H1 (cell line): ENCODE data around the gene SLC35B2. TPM values are rescaled to one million over a fixed set of nuclear protein-coding genes. Genes with fewer than 3 reads are reported as not detected.
A peak's percentile ranks its signal among the peaks of the same experiment; 100 is the strongest.

Source experiments
- BCL11A ChIP-seq, 2 experiments: IDR thresholded peaks; one replicate each; pipeline ENCODE4 v1.6.1; 2011; ENCODE audit warnings: low read depth in 2 of 2, low read length in 2 of 2, mild to moderate bottlenecking in 2 of 2
- BRCA1 ChIP-seq: IDR thresholded peaks from 2 replicates; pipeline ENCODE4 v1.6.1; 2012; ENCODE audit warnings: low read depth, low read length, improper control_type of control experiment
- CBX8 ChIP-seq: fragments of 300-800, 300-1000 bp; sonication (generic); IDR thresholded peaks from 2 replicates; pipeline ENCODE4 v1.7.1; 2016; ENCODE audit warnings: low read depth, low read length, borderline replicate concordance
- GABPA ChIP-seq: IDR thresholded peaks from 2 replicates; pipeline ENCODE4 v1.6.1; 2011; ENCODE audit warnings: mild to moderate bottlenecking, low read length, moderate library complexity, borderline replicate concordance; ENCODE audit not compliant: insufficient read depth
- HDAC6 ChIP-seq: IDR thresholded peaks from one replicate; pipeline ENCODE4 v1.7.1; 2012; ENCODE audit warnings: low read depth, mild to moderate bottlenecking, inconsistent platforms, low read length, moderate library complexity
- RFX5 ChIP-seq: IDR thresholded peaks from 2 replicates; pipeline ENCODE4 v1.6.1; 2011; ENCODE audit warnings: low read depth, low read length, improper control_type of control experiment, borderline replicate concordance
- TAF7 ChIP-seq: optimal IDR thresholded peaks from 2 replicates; pipeline ENCODE3; 2011; ENCODE audit warnings: low read depth, mild to moderate bottlenecking, inconsistent platforms, low read length, moderate library complexity, borderline replicate concordance
- TCF12 ChIP-seq: IDR thresholded peaks from 2 replicates; pipeline ENCODE4 v1.6.1; 2011; ENCODE audit warnings: low read depth, mild to moderate bottlenecking, low read length
- polyA plus RNA-seq, 7 experiments: library from polyadenylated mRNA; depleted of rRNA in 3 of 7; stranded (reverse) in 5 of 7; unstranded in 2 of 7; fragments of >200 nt in 5 of 7; fragments of 200-250 nt in 2 of 7; gene quantifications; 1 replicate in 5 of 7; 2 replicates in 1 of 7; 4 replicates in 1 of 7; pipeline versions ENCODE4 v1.2.1 to v1.2.3, GENCODE V29; 2011 to 2013; ENCODE audit warnings: missing spikeins in 2 of 7, mixed read lengths in 2 of 7
- total RNA-seq: library from RNA; stranded (reverse); fragmentation: NEBNext Ultra II Directional; extraction: Animal tissue kit (Norgen Biotek cat#: 25700); gene quantifications from 2 replicates; pipeline ENCODE4 v1.2.1, GENCODE V29; 2021
- TF ChIP-seq, protein P1 (sequence below): fragments of 300-600 bp; sonication (generic); IDR thresholded peaks from 2 replicates; pipeline ENCODE4 v1.7.1; 2012; ENCODE audit warnings: low read length, moderate library complexity, mild to moderate bottlenecking, inconsistent platforms; ENCODE audit not compliant: insufficient replicate concordance
- TF ChIP-seq, protein P2 (sequence below): IDR thresholded peaks from 2 replicates; pipeline ENCODE4 v1.6.1; 2012; ENCODE audit warnings: inconsistent platforms

The SLC35B2 gene
- total and polyA plus RNA-seq, 2 of the 8 experiments (the other 6 are each of a cell fraction or from before 2014, with no cell fraction given) = 29.5 to 65.0 TPM

DNA sequence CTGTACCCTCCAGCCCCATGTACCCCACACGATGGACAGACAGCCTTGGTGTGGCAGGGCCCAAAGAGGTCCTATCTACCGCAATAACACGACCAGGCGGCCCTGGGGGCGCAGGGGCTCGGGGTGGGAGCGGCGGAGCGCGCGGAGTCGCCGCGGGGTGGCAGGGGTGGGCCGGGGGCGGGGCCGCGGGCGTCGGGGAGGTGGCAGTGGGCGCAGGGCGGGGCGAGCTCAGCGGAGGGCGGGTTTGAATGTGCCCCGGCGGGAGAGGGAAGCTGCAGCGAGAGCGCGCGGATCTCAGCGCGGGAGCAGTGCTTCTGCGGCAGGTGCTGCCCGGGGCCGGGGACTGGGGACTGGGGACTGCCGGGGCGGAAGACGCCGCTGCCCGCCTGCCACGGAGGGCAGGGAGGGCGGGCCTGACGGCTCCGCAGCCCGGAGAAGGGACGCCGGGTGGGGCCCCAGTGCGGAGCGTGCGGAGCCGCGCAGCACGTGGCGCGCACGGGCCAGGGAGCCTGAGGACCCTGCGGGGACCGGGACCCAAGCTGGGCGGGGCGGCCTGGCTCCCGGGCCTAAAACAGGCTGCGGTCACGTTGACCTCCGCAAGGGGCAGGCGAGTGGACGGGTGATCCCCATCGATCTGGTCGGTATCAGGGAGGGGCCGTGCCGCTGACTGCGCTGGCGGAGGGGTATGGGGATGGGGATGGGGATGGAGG, 33.9 kb downstream of the SLC35B2 start, which contains the start of gene SLC29A1 (continued):
- TF ChIP-seq, protein P1, sequence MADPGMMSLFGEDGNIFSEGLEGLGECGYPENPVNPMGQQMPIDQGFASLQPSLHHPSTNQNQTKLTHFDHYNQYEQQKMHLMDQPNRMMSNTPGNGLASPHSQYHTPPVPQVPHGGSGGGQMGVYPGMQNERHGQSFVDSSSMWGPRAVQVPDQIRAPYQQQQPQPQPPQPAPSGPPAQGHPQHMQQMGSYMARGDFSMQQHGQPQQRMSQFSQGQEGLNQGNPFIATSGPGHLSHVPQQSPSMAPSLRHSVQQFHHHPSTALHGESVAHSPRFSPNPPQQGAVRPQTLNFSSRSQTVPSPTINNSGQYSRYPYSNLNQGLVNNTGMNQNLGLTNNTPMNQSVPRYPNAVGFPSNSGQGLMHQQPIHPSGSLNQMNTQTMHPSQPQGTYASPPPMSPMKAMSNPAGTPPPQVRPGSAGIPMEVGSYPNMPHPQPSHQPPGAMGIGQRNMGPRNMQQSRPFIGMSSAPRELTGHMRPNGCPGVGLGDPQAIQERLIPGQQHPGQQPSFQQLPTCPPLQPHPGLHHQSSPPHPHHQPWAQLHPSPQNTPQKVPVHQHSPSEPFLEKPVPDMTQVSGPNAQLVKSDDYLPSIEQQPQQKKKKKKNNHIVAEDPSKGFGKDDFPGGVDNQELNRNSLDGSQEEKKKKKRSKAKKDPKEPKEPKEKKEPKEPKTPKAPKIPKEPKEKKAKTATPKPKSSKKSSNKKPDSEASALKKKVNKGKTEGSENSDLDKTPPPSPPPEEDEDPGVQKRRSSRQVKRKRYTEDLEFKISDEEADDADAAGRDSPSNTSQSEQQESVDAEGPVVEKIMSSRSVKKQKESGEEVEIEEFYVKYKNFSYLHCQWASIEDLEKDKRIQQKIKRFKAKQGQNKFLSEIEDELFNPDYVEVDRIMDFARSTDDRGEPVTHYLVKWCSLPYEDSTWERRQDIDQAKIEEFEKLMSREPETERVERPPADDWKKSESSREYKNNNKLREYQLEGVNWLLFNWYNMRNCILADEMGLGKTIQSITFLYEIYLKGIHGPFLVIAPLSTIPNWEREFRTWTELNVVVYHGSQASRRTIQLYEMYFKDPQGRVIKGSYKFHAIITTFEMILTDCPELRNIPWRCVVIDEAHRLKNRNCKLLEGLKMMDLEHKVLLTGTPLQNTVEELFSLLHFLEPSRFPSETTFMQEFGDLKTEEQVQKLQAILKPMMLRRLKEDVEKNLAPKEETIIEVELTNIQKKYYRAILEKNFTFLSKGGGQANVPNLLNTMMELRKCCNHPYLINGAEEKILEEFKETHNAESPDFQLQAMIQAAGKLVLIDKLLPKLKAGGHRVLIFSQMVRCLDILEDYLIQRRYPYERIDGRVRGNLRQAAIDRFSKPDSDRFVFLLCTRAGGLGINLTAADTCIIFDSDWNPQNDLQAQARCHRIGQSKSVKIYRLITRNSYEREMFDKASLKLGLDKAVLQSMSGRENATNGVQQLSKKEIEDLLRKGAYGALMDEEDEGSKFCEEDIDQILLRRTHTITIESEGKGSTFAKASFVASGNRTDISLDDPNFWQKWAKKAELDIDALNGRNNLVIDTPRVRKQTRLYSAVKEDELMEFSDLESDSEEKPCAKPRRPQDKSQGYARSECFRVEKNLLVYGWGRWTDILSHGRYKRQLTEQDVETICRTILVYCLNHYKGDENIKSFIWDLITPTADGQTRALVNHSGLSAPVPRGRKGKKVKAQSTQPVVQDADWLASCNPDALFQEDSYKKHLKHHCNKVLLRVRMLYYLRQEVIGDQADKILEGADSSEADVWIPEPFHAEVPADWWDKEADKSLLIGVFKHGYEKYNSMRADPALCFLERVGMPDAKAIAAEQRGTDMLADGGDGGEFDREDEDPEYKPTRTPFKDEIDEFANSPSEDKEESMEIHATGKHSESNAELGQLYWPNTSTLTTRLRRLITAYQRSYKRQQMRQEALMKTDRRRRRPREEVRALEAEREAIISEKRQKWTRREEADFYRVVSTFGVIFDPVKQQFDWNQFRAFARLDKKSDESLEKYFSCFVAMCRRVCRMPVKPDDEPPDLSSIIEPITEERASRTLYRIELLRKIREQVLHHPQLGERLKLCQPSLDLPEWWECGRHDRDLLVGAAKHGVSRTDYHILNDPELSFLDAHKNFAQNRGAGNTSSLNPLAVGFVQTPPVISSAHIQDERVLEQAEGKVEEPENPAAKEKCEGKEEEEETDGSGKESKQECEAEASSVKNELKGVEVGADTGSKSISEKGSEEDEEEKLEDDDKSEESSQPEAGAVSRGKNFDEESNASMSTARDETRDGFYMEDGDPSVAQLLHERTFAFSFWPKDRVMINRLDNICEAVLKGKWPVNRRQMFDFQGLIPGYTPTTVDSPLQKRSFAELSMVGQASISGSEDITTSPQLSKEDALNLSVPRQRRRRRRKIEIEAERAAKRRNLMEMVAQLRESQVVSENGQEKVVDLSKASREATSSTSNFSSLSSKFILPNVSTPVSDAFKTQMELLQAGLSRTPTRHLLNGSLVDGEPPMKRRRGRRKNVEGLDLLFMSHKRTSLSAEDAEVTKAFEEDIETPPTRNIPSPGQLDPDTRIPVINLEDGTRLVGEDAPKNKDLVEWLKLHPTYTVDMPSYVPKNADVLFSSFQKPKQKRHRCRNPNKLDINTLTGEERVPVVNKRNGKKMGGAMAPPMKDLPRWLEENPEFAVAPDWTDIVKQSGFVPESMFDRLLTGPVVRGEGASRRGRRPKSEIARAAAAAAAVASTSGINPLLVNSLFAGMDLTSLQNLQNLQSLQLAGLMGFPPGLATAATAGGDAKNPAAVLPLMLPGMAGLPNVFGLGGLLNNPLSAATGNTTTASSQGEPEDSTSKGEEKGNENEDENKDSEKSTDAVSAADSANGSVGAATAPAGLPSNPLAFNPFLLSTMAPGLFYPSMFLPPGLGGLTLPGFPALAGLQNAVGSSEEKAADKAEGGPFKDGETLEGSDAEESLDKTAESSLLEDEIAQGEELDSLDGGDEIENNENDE = no peak
- TF ChIP-seq BRCA1 (no peak), HDAC6 (no peak), GABPA (no peak), CBX8 (no peak), TAF7 (peak; percentile 54), RFX5 (no peak), BCL11A (IDR thresholded peaks at IDR 0.05; ENCODE audit: low read depth in 2 of 2, low read length in 2 of 2) (no peak), TCF12 (no peak)
- TF ChIP-seq, protein P2, sequence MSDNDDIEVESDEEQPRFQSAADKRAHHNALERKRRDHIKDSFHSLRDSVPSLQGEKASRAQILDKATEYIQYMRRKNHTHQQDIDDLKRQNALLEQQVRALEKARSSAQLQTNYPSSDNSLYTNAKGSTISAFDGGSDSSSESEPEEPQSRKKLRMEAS = peak; percentile 84
